NCI-H2107 (cell line): ENCODE results near the gene AATK.

Experiments
- DNase-seq: peaks from one replicate; lab custom pipeline; 2025; lab: John Stamatoyannopoulos, UW

Gene AATK, protein sequence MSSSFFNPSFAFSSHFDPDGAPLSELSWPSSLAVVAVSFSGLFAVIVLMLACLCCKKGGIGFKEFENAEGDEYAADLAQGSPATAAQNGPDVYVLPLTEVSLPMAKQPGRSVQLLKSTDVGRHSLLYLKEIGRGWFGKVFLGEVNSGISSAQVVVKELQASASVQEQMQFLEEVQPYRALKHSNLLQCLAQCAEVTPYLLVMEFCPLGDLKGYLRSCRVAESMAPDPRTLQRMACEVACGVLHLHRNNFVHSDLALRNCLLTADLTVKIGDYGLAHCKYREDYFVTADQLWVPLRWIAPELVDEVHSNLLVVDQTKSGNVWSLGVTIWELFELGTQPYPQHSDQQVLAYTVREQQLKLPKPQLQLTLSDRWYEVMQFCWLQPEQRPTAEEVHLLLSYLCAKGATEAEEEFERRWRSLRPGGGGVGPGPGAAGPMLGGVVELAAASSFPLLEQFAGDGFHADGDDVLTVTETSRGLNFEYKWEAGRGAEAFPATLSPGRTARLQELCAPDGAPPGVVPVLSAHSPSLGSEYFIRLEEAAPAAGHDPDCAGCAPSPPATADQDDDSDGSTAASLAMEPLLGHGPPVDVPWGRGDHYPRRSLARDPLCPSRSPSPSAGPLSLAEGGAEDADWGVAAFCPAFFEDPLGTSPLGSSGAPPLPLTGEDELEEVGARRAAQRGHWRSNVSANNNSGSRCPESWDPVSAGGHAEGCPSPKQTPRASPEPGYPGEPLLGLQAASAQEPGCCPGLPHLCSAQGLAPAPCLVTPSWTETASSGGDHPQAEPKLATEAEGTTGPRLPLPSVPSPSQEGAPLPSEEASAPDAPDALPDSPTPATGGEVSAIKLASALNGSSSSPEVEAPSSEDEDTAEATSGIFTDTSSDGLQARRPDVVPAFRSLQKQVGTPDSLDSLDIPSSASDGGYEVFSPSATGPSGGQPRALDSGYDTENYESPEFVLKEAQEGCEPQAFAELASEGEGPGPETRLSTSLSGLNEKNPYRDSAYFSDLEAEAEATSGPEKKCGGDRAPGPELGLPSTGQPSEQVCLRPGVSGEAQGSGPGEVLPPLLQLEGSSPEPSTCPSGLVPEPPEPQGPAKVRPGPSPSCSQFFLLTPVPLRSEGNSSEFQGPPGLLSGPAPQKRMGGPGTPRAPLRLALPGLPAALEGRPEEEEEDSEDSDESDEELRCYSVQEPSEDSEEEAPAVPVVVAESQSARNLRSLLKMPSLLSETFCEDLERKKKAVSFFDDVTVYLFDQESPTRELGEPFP (N-terminal part only)

GRCh38 chr17:81166033-81166492 lies at the start of gene AATK:
AATK (minus strand) TSS chr17:81166221; CDS start chr17:81165992, 229 bp downstream.
- no peak for DNase-seq

- no peak for DNase-seq
Measured at GRCh38 chr17:81213978-81214377, 48.0 kb upstream of the AATK start.

DNA sequence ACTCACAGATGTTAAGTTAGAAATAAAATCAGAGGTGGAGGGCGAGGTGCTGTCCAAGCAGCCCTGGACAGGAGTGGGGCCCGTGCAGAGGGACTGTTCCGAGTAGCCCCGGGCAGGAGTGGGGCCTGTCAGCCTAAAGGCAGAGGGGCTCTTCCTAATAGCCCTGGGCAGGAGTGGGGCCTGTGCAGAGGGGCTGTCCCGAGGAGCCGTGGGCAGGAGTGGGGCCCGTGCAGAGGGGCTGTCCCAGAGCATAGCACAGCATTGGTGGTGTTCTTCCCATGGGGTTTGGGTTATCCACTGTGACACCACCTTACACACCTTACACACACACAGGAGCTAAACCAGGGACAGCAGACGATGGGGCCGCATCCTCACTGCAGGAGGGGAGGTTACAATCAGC lies 46.3 kb upstream of the AATK start:
- DNase-seq, result no peak

GRCh38 chr17:81210868-81211267 lies 44.8 kb upstream of the AATK start:
- DNase-seq, result no peak

DNA sequence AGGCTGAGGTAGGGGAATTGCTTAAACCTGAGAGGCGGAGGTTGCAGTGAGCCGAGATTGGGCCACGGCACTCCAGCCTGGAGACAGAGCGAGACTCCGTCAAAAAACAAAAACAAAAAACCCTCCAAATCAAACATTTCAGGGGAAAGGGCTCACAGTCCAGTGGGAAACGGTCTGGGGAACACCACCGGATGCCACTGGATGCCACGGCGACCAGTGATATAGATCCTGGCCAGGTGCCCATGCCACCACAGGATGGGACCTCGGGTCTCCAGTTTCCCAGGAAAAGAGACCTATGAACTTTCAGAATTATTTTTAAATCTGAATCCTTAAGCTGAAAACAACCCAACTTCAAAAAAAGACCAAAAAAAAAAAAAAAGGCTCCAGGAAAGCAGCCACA lies 44.4 kb upstream of the AATK start:
- DNase-seq, result no peak

- DNase-seq, result no peak
Measured at GRCh38 chr17:81209141-81209540, 43.1 kb upstream of the AATK start.

GRCh38 chr17:81208651-81209050 lies 42.6 kb upstream of the AATK start:
- DNase-seq, result no peak

- no peak for DNase-seq
Measured at GRCh38 chr17:81207610-81208581, 41.9 kb upstream of the AATK start.

DNA sequence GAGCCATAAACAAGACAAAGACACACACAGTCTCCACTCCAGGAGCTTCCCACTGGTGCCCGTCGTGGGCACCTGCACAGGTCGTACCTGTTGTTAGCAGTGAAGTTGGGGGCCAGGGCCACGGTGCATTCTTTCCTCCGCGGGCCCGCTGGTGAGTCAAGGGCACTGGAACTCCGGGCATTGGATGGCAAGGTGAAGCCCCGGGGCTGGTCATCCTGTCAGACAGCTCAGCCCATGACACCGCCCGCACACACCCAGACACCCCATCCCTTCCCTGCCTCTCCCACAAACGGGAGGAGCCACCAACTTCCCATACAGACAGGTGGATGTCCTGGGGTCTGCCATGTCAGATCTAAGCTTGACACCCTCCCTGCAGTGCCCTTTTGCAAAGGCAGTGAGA lies 40.6 kb upstream of the AATK start:
- DNase-seq, result no peak

DNA sequence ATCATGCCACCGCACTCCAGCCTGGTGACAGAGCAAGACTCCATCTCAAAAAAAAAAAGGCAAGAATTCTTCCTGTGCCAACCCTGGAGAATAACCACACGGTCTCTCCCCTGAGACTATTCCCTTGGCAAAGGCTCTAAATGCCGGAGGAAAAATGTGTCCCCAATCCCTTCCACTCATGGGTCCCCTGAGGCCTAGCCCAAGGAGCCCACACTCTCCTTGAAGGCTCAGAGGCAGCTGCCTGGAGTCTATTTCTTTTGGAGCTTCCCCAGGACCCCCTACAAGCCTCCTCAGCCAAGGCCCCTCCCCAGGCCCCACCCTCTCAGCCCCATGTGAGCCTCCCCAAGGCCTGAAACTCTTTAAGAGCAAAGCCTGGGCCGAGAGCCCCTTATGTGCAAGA lies 40.1 kb upstream of the AATK start:
- DNase-seq, result no peak

GRCh38 chr17:81204578-81204977 lies 38.6 kb upstream of the AATK start:
- DNase-seq, result no peak

- DNase-seq, result no peak
Measured at GRCh38 chr17:81203136-81203535, 37.1 kb upstream of the AATK start.

DNA sequence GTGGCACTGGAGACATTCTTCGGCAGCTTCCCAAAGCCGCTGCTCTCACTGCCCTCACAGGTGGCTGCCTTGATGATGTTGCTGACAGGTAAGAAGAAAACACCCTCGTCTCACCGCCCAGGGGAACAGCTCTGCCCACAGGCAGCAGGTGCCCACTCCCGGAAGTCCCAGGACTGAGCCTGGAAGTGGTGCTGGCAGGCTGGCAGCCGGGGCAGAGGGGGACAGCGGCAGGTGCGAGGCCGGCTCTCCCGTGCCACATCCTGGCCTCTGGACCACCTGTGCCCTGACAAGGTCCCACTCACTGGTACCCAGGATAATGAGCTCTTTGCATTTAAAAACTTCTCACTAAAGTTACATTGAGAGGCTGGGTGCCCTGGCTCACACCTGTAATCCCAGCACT lies 36.3 kb upstream of the AATK start:
- no peak for DNase-seq

DNA sequence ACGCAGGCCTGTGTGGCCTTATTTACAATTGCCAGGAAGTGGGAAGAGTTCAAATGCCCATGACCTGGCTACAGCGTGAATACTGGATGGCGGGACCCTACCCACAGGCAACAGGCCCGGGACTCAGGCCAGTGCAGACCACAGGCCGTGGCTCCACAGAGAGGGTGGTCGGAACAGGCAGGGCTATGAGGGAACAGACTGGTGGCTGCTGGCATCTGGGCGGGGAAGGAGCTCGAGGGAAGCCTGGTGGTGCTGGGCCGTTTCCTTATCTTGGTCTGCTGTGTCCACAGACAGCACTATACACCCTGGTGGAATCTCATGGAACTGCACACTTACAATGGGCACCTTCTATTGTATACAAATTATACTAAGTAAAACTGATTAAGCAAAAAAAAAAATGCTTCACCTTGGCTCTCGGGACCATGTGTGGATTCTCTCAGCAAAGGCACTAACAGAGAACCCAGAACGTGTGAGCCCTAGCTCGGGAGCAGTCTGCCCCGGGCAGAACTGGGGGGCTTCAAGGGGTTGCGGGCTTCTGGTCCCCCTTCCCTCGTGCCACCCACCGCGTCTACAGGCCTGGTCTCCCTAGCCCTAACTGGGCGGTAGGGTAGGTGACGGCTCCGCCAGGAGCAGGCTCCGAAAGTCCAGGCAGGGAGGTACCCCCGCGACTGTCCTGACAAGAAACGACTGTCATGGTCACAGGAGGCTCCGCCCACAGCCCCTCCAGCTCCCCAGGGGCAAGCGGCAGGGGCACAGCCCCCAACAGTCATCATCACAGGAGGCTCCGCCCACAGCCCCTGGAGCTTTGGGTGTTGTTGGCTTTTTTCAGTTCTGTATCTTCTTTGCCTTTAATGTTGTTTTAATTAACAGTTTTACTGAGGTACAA lies 34.9 kb upstream of the AATK start:
- DNase-seq, result no peak

DNA sequence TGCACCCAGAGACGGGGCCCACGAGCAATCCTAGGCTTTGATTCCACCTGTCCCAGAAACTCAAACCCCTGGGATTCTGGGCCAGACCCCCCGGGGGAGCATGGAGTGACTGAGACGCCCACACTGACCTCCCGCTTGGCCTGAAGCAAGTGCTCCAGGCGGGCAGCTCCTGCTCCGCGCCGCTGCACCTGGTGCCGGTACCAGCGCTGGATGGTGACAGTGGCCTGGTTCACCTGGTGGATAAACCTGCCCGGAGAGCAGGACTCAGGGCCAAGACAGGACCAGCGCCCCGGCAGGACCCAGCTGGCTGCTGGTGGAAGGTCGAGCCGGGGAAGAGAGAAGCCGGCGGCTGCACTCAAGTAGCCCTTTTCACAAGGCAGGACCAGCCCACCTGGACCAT lies 34.2 kb upstream of the AATK start:
- DNase-seq, result no peak

DNA sequence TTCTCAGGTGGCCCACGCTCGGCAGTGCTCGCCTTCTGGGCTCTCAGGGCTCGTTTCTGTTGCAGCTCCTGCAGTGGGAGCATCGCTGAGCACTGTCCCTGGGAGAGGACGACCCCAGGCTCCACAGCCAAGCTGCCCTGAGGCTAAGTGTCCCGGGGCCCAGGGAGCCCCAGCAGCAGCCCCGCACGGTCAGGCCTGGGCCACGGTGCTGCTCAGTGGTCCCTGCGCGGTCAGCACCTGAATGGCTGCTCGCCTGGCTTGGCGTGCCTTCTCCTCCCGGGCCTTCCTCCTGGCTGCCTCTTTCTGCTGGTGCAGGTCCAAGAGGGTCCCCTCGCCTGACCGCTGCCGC lies 33.4 kb upstream of the AATK start:
- DNase-seq, result no peak

- DNase-seq, result no peak
Measured at GRCh38 chr17:81198826-81199481, 32.9 kb upstream of the AATK start.

GRCh38 chr17:81197831-81198490 lies 31.9 kb upstream of the AATK start:
- DNase-seq, result no peak

- no peak for DNase-seq
Measured at GRCh38 chr17:81197409-81197795, 31.4 kb upstream of the AATK start.
